Left renal cortex interstitium (tissue), 4 donors: Measurements from ENCODE around the gene TRDMT1. TPM values are rescaled to one million over a fixed set of nuclear protein-coding genes. Genes with fewer than 3 reads are reported as not detected.
A peak's percentile ranks its signal among the peaks of the same experiment; 100 is the strongest.

Experiments used
- DNase-seq, 4 donors: peaks; one replicate each; pipeline ENCODE4 v3.0.0-alpha.2; 2013; ENCODE audit warnings: low read depth in 4 of 4, low spot score in 2 of 4, missing footprints in 1 of 4
- polyA plus RNA-seq, 4 donors: library from polyadenylated mRNA; unstranded; fragments of 120-200 nt; gene quantifications; one replicate each; pipeline ENCODE4 v1.2.1, GENCODE V29; 2013; ENCODE audit not compliant: insufficient read length in 4 of 4

The TRDMT1 gene
- polyA plus RNA-seq, 4 donors, result 8.2 to 13.0 (median 10.4) TPM

DNA sequence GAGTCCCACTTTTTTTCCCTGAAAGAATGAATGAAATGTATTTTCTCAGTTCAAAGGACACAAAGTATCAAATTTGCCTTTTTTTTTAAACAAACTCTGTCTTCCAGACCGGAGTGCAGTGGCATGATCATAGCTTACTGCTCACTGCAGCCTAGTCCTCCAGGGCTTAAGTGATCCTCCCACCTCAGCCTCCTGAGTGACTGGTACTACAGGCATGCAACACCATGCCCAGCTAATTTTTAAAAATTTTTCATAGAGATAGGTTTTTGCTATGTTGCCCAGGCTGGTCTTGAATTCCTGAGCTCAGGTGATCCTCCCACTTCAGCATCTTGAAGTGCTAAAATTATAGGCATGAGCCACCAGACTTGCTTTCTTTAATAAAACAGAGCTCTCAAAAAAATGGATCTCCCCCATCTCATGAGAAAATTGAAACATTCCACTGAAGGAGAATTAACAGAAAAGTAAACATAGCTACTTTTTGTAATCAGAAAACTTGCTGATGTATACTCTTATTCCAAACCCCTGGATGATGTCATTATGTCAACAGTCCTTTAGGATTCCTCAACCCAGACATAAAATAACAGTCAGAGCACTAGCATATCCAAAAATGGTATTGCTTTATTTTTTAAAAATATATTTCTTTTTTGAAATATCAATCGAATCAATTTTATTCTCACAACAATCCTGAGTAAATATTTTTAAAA lies 12.3 kb upstream of the TRDMT1 start:
- DNase-seq, result no peak

DNA sequence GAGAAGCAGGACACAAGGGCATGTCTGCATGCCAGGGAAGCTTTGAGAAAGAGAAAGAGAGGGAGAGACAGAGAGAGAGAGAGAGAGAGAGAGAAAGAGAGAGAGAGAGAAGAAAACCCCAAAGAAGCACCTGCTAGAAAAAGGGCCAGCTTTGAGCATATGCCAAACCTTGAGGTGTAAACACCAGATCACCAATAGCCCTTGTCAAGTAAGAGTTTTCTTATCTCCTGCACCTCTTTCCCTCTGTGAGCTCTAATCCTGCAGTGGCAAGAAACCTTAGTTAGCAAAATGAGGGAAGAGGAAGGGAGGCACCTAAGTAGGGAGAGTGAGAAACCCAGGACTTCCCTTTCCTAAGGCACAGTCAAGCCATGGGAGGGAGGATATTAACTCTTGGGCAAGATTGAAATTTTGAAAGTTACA lies 11.3 kb upstream of the TRDMT1 start:
- no peak for DNase-seq

DNA sequence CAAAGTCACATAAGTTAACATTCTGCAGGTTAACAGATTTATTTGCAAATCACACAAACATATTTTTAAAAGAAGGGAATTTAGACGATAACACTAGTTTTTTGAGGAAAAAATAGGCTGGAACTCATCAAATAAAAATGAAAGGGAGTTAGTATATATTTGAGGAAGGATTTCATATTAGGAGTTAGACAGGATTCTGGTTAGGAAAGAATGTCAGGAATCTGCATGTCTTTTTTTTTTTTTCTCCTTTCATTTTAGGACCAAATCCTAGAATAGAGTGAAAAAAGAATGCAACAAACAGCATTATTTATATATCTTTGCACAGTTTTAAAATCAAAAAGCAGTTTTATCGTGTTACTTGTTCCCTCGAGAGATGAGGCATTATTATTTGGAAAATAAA lies 8.9 kb upstream of the TRDMT1 start:
- no peak for DNase-seq

DNA sequence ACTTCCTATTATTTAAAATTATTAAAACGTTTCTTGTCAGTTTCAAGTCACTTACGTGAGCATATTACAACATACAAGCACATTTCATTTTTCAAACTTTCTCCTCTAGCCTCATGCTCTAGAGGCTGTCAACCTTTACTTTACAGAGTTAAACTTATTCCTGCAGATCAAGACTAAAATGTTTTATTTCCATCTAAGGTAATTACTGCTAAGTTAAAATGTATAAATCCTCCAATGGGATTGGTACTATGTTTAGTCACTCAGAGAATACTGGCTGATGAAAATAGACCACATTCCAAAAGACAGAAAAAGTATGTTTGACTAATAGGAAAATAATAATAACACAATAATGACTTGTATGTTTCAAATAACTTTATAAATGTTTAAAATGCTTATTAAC lies 8.4 kb upstream of the TRDMT1 start:
- no peak for DNase-seq

DNA sequence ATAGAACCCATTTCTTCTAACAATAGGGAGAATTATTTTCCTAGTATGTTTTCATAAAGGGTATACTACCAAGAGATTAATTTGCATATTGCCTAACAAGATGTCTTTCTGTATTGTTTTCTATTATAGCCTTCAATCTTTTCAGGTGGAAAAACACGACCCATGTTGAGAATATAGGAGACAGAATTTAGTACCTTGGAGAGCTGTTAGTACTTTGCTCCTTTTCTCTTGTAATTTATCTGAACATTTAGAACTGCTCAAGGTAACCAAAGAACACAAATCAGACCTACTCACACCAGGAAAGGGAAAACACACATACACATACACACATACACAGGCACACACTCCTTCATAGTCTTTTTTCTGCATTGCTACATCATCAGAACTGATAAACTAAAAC lies 7.8 kb upstream of the TRDMT1 start:
- DNase-seq, result no peak

DNA sequence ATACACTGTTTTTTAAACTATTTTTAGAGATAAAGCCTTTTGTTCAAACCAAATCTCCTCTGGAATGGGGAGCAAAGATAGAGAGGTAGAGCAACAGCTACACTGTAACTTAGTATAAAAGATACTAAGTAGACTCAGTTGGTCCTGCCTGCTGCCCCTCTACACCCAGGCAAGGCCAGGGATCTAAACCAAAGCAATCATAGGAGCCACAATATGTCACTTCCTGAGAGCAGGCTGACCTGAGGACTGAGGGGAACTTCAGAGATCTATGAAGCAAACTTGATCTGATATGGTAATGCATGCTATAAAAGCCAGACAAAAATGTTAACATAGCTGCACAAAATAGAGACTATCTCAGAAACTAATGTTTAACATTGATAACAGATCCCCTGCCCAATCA lies 7.0 kb upstream of the TRDMT1 start:
- no peak for DNase-seq

DNA sequence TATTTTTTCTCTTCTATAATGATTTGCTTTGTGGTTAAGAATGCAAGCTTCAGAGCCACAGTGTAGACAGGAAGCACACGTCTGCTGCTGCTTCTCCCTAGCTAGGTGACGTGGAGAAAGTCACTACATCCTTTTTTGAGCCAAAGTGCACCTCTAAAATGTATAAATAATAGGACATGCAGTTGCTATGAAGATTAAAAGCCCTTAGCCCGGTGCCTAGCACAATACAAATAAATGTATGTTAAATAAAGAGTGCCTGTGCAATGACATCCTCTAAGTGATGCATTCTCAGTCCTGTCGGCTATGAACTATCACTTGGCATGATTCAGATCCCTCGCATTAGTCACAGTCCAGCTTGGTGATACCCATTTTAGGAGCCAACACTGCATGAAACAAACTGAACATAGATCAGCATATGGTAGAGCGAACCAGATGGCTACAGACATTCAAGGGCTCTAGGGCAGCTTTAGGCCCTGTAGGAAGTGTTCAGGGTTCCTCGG lies 4.8 kb upstream of the TRDMT1 start:
- no peak for DNase-seq

DNA sequence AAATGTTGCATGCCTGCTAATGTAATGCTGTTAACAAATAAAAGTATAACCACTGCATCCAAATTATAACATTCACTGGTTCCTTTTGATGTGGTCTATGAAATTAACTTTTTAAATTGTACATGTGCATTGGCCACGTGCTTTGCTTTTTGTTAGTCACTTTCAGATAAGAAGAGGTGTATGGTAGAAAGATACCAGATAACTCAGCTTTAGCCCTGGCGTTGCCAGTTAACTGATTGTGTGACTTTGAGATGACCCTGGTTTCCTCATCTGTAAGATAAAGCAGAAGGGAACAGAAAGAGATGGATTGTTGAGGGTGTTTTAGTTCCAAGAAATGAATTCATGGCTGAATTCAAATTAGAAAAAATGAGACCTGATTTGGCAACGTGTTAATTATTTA lies 1.9 kb upstream of the TRDMT1 start:
- DNase-seq, result no peak

DNA sequence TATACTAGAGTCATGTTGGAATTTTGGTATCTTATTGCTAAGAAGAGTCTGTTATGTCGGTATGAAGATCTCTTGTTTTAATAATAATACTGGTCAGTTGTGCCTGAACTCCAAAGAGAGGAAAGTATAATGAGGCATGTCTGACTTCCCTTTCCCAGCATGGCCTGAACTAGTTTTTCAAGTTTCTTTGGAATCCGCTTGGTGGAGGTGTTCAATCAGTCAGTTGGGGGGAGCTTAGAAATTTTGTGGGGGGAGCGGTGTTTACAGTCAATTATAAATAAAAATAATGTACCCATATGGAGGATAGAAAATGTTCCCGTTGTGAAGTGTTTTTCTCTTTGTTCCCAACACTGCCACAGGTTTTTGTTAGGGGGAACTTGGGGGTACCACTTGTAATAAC lies 1.5 kb upstream of the TRDMT1 start:
- DNase-seq, result no peak

DNA sequence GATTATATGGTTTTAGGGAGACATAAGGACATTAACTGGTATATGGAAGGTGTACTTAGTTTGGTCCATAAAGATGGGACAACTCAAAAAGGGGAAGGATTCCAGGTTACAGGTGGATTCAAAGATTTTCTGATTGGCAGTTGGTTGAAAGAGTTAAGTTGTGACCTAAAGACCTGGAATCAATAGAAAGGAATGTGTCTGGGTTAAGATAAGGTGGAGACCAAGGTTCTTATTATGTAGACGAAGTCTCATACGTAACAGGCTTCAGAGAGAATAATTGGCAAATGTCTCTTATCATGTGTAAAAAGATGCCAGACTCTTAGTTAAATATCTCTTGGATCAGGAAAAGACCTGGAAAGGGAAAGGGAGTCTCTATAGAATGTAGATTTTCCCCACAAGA lies 1.0 kb upstream of the TRDMT1 start:
- no peak for DNase-seq

DNA sequence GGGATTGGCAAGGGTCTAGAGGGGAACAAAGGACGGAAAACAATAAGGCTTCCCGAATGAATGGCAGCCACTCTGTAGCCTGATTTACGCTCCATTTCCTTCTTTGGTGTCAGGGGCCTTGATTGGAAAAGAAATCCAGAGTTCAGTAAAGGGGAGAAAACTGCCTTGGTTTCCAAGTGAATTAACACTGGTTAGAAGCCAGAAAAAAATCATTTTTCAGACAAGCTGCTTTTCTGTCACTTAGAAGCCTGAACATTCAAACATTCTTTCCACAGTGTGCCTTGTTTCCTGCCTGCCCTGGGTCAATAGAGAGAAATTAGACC lies 283 bp upstream of the TRDMT1 start:
- no peak for DNase-seq

DNA sequence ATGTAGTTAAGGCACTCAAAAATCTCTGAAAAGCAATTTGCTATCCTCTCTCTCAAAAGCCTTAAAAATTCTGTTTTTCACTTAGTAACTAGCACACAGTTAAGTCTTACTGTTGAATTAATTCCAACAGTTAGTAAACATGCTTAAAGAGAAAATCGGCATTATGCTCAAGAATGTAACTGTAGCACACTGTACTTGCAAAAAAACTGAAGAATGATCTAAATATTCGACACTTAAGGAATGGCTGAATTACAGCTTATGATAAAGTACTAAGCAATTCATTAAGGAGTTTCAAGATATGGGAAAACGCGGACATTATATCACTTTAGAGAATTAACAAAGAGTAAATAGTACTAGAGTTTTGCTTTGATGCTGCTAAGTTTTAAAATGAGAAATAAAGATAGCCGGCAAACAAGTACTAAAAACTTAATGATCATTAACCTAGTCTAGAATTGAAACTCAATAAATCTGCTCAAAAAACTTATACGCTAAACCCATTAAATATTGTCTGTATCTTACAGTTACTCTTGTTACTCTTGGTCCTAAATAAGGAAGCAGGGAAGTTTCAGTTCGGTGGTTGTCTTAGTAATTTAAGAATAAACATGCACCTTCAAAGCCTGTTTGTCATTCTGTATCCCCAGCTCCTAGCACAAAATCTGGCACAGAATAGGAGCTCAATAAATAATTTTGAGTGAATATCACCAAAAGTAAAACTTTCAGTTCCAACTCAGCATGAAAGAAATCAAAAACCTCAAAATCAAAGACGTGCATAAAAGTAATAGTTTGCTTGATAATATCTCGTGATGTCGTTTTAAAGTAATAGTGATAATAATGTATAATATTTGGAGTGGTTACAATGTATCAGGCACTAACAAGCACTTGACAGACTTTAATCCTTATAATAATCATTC lies 1.2 kb downstream of the TRDMT1 start:
- DNase-seq, result peak in 2 of 4 donors; percentile 15 to 34

DNA sequence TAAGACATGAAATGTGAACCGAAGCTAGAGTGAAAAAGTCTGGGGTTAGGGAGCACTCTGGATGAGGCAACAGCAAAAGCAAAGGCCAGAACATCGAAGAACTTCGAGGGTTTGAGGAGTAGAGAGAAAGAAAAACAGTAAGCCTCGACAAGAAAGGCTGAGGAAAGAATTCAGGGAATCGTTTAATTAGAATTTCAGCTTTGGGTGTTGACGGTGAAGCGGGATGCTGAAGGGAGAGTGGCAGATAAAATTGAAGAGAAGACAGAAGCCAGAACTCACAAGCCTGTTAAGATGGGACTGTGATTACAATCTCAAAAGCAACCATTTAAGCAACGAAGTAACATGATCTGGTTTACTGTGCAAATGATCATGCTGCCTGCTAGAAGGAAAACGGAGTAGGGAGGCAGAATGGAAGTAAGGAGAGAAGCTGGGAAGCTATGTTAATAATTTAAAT lies 2.1 kb downstream of the TRDMT1 start:
- peak in 3 of 4 donors; percentile 38 to 50 (median 46) for DNase-seq

DNA sequence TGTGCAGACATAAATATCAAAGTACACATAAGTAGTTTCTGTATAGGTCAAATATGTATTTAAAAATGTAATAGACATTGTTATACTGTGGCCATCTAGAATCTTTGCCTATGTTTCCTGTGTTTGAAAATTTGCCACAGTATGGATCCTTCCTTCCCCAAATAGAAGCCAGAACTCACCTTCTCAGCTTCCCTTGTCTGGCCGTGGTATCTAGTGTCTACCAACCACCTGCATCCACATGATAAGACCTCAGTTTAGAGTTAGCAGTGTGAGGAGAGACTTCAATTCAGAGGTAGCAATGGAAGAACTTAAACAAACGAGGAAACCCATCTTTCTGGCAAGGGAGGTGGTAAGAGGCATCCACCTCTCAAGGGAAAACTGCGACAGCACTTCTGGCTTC lies 4.9 kb downstream of the TRDMT1 start:
- no peak for DNase-seq

DNA sequence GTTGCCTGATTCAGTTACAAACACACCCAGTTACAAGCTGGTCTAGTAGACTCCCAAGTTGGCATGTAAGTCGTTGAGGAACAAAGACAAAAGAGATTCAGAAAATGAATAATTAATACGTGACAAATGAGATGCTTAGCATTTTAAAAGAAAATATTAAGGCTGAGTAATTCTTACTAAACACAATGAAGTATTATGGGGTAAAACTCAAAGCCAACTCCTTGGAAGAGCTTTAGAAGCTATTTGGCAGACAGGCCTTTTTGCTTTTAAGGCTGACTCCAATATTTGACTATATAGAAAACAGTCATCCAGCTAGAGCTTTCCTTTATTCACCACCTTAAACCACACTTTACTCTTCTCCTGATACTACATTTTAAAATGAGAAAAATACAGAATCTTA lies 5.4 kb downstream of the TRDMT1 start:
- no peak for DNase-seq

DNA sequence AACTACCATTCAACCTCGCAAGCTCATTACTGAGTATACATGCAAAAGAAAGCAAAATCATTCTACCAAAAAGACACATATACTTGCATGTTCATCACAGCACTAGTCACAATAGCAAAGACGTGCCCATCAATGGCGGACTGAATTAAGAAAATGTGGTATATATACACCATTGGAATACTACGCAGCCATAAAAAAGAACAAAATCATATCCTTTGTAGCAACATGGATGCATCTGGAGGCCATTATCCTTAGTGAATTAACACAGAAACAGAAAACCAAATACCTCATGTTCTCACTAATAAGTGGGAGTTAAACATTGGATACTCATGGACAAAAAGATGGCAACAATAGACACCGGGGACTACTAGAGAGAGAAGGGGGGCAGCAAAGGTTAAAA lies 6.4 kb downstream of the TRDMT1 start:
- DNase-seq, result no peak

DNA sequence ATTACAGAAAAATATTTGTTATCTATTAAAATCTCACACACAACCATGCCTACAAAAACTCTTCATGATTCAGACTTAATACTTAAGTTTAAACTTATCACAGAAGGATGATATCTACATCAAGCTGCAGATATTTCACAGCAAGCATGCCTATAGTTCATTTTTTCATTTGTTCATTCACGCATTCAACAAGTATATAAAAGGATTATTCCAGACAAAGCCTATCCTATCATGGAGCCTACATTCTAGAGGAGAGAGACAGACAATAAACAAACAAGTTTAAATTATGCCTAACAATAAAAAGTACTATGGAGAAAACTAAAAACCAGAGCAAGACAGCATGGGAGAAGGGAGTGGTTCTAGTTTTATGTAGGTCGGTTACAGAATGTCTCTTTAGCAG lies 10.9 kb downstream of the TRDMT1 start:
- DNase-seq, result no peak

DNA sequence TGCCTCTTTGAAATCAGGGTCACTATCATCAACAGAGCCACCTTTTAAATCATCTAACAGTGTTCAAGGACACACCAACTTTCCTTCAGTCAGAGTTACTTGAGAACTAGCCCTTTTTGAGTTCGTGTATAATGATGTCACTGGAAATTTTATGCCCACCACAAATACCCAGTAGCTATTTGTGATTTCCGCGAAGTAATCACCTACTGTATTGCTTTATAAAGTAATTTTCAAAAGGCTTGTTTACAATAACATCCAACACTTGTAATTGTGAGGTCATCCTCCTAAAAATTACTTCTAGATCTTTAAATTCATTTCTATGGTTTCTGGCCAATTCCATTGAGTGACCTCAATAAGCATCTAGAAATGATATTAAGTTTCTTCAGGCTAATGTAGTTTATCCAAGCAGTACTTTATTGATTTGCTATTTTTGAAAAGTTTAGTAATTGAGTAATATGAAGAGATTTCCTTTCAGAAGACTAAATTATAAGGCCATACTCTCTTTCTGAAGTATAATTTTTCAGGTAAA lies 12.8 kb downstream of the TRDMT1 start:
- no peak for DNase-seq

DNA sequence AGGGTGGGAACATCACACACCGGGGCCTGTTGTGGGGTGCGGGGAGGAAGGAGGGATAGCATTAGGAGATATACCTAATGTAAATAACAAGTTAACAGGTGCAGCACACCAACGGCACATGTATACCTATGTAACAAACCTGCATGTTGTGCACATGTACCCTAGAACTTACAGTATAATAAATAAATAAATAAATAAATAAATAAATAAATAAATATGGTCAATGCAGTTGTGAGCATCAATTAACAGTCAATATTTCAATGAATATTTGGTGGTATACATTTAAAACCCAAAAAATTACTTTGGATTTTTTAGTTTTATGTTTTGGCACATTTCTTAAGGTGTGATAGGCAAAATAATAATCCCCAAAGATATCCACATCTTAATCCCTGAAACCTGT lies 15.6 kb downstream of the TRDMT1 start:
- DNase-seq, result no peak

DNA sequence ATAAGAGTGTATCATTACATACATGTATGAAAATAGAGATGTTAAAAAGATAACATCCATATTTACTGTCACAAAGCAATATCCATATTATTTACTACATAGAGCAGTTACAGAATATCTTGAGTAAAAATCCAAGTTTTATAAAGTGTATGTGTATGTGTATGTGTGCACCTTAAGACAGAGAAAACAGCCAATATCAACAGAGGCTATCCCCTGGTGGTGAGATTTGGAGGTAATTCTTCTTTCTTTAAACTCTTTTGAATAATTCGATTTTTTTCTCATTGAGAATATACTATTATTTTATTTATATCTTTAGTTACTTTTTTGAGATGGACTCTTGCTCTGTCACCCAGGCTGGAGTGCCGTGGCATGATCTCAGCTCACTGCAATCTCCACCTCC lies 18.4 kb downstream of the TRDMT1 start:
- no peak for DNase-seq

DNA sequence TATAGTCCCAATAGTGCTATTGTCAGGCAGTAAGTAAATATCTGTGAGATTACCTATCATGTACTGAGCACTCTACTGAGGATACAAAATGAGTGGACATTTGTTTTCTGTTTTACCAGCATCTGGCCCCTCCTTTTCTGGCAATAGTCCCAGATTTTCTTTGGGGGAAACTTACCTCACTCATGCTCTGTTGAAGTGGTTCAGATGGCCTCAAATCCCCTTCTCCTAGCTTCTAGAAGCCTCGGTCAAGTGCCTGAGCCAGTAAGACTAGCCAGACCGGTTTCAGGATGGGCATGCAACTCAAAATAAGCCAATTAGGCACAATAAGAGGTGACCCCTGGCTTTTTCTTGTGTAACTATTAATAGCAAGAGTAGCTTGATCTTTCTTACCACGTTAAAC lies 19.7 kb downstream of the TRDMT1 start:
- DNase-seq, result no peak

DNA sequence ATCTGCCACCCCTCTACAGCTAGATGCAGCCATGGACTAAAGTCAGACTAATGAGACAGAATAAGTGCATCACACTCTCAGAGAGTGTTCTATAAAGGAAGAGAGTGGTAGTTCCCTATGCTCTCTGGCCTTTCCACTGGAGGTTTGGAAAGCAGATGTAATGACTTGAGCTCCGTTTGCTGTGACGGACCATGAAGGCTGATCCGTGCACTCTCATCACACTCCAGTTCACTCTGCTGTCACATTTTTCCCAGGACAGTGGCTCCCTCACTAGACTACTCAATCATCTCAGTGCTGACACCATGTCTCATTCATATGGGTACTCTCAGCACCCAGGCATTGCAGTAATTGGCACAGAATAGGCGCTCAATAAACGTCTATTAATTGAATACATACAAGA lies 20.4 kb downstream of the TRDMT1 start:
- DNase-seq, result no peak
